Right atrium auricular region (tissue), 2 donors: ENCODE results near the gene SGF29. TPM values are rescaled to one million over a fixed set of nuclear protein-coding genes. Genes with fewer than 3 reads are reported as not detected.
A peak's percentile ranks its signal among the peaks of the same experiment; 100 is the strongest.
"Not testable (repeated sequence)": the region's sequence is repeated elsewhere in the genome, so short reads cannot be mapped to it uniquely, and the experiment has no call there.

Experiments used
- DNase-seq: peaks from one replicate; pipeline ENCODE4 v3.0.0-alpha.2; 2019; ENCODE audit warnings: low spot score
- H3K27ac ChIP-seq, 2 donors: fragments of 200-600 bp; sonication (generic); 1 replicate in 1 of 2; 2 replicates in 1 of 2; pipeline ENCODE4 v1.5.1; 2016 to 2019
- H3K27me3 ChIP-seq, 2 donors: fragments of 200-600 bp; sonication (generic); one replicate each; pipeline versions ENCODE4 v1.5.1 to v1.6.0; 2017 to 2019
- H3K36me3 ChIP-seq: fragments of 200-600 bp; sonication (generic); one replicate; pipeline ENCODE4 v1.5.1; 2016
- H3K4me1 ChIP-seq, 2 donors: fragments of 200-600 bp; sonication (generic); one replicate each; pipeline versions ENCODE4 v1.5.1 to v1.6.0; 2017 to 2019
- H3K4me3 ChIP-seq, 2 donors: fragments of 200-600 bp; sonication (generic); 1 replicate in 1 of 2; 2 replicates in 1 of 2; pipeline ENCODE4 v1.5.1; 2017 to 2019; ENCODE audit warnings: mild to moderate bottlenecking in 1 of 2, moderate library complexity in 1 of 2
- H3K9me3 ChIP-seq, 2 donors: fragments of 200-600 bp; sonication (generic); one replicate each; pipeline ENCODE4 v1.5.1; 2019
- total RNA-seq, 2 donors: library from RNA; depleted of rRNA; stranded (reverse); fragments of >200 nt; gene quantifications; one replicate each; pipeline ENCODE4 v1.1.0, GENCODE V29; 2016
- TF ChIP-seq, protein P1 (sequence below), 2 donors: fragments of 200-600 bp; sonication (generic); IDR thresholded peaks; one replicate each; pipeline ENCODE4 v1.5.1; 2019; ENCODE audit warnings: antibody characterized with exemption in 2 of 2

SGF29 gene
- total RNA-seq, 2 donors from 2014 or later: 14.2 to 21.8 TPM

DNA sequence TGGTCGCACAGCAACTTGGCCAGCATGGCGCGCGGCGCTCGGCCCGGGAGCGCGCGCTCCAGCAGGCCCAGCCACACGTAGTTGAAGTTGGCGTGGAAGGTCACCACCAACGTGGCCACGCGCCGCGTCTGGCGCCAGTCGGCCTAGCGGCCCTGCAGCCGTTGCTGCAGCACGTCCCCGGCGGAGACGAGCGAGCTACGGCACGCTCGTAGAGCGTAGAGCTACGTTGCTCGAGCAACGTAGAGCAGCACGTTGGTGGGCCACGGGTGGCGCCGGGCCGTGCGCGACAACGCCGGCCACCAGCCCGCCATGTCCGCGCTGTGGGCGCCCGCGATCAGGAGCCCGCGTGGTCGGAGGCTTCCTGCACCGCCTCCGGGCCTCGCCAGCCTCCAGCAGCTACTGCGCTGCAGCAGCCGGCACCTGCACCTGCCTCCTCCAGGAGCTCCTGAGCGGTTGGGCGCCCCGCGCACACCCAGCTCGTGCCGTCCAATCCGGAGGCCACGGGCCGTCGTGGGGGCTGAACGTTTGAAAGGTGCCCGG, 69.5 kb downstream of the SGF29 start:
- Histone ChIP-seq H3K27me3 (no peaks in the 10 kb centered on the region), H3K4me1 (peaks cover 0 to 7% of the 10 kb centered on the region in 2 donors), H3K27ac (peak overlapping the region; percentile 55 to 62), H3K36me3 (no peaks in the 10 kb centered on the region), H3K9me3 (no peaks in the 10 kb centered on the region), H3K4me3 (peak overlapping the region; percentile 37 to 60)
- no peak for DNase-seq
- TF ChIP-seq, protein P1, sequence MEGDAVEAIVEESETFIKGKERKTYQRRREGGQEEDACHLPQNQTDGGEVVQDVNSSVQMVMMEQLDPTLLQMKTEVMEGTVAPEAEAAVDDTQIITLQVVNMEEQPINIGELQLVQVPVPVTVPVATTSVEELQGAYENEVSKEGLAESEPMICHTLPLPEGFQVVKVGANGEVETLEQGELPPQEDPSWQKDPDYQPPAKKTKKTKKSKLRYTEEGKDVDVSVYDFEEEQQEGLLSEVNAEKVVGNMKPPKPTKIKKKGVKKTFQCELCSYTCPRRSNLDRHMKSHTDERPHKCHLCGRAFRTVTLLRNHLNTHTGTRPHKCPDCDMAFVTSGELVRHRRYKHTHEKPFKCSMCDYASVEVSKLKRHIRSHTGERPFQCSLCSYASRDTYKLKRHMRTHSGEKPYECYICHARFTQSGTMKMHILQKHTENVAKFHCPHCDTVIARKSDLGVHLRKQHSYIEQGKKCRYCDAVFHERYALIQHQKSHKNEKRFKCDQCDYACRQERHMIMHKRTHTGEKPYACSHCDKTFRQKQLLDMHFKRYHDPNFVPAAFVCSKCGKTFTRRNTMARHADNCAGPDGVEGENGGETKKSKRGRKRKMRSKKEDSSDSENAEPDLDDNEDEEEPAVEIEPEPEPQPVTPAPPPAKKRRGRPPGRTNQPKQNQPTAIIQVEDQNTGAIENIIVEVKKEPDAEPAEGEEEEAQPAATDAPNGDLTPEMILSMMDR (IDR thresholded peaks at IDR 0.05): no peak

DNA sequence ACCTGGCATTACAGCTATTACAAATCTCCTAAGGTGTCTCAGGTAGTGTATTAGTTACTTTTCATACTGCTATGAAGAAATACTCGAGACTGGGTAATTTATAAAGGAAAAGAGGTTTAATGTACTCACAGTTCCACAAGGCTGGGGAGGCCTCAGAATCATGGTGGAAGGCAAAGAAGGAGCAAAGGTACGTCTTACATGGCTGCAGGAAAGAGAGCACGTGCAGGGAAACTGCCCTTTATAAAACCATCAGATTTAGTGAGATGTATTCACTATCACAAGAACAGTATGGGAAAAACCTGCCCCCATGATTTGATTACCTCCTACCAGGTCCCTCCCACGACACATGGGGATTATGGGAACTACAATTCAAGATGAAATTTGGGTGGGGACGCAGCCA, 77.2 kb downstream of the SGF29 start:
- not testable (repeated sequence) for H3K4me1 ChIP-seq, H3K27me3 ChIP-seq, H3K36me3 ChIP-seq, H3K9me3 ChIP-seq, H3K27ac ChIP-seq, DNase-seq, H3K4me3 ChIP-seq

DNA sequence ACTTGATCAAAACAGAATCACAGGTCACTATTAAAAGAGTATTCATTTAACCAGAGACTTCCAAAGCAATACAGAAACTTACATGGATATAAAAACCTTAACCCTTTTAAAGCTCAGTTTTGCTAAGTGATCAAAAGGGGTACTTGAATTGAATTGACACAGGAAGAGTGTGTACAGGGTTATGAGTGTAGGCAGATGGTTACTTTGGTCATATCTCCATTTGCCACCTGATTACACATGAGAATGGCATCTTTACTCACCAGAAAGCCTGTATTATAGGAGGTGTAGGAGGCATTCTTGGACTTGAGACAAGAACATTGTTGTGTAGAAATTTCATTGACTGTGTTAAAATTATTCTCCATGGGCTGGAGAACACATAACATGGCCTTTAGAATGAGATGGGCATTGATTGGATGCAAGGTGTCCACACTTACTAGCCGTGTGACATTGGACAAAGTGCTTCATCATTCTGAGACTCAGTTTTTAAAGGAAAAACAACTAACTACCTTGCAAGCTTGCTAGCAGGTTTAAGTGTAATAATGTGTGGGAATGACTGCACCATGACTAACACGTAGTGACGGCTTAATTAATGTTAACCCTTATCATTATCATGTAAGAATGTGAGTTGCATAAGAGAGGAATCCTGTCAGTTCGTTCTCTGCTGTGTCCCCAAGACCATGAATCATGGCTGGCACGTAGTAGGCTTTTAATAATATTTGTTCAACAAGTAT, 82.5 kb downstream of the SGF29 start:
- H3K9me3 ChIP-seq, H3K36me3 ChIP-seq, DNase-seq, H3K27me3 ChIP-seq, H3K4me3 ChIP-seq, H3K27ac ChIP-seq, H3K4me1 ChIP-seq: not testable (repeated sequence)

DNA sequence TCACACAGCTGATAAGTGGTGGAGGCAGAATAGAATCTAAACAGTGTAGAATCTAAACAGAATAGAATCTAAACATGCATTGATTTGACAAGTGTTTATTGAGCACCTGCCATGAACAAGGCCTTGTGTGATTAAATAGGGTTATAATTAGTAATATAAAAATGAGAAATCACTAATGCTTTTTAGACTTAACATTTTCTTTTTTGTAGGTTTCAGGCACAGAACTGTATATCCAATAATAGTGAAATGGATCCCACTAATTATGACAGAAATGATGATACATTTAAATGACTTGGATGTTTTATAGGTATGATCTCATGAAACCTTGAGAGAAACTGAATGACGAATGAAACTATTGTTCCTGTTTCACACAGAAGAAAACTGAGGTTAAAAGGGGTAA, 84.0 kb downstream of the SGF29 start, which contains the start of gene NPIPB8:
Gene NPIPB8, plus strand, starts transcription at position 301 of the 400 bp plus-strand sequence. CDS start 296 bp downstream, outside the sequence.
- not testable (repeated sequence) for H3K9me3 ChIP-seq, H3K4me3 ChIP-seq, H3K27ac ChIP-seq, H3K4me1 ChIP-seq, H3K36me3 ChIP-seq, DNase-seq, H3K27me3 ChIP-seq

DNA sequence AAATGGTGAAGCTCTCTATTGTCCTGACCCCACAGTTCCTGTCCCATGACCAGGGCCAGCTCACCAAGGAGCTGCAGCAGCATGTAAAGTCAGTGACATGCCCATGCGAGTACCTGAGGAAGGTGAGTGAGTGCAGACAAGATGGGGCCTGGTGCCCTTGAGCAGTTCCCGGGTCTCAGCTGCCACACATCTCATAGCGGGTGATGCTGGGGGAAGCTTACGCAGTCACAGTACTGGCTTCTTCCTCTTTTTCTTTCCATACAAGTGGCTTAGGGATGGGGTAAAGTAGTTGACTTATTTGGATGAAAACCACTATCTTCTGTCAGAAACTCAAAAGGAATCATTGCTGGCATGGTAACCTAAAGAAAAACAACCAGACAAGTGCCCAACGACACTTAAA, 84.6 kb downstream of the SGF29 start:
- H3K4me3 ChIP-seq, H3K27ac ChIP-seq, DNase-seq, H3K36me3 ChIP-seq, H3K27me3 ChIP-seq, H3K4me1 ChIP-seq, H3K9me3 ChIP-seq: not testable (repeated sequence)

DNA sequence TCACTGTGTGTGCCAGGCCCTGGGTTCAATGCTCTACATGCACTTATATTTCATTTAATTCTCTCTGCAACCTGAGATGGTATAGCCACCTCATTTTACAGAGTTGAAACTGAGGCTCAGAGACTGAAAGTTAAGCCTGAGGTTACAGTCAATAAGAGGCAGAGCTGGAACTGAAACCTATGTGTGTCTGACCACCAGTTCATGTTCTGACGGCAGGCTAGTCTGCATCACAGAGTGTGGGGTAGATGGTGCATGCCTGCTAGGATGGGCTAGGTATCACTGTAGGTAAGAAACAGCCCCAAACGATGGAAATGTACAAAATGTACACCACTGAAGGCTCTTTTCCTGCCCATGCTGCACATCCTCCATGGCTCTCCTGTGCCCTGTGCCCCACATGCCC, 86.2 kb downstream of the SGF29 start:
- DNase-seq, H3K27ac ChIP-seq, H3K4me3 ChIP-seq, H3K9me3 ChIP-seq, H3K36me3 ChIP-seq, H3K27me3 ChIP-seq, H3K4me1 ChIP-seq: not testable (repeated sequence)

Other genes starting within 250 kb of the SGF29 start
- gene NPIPB6, start 190.4 kb upstream of the SGF29 start, total RNA-seq: 1 to 10 TPM in 1 of 2 donors, not detected in 1; 1.1 TPM
- 100 to 1,000 TPM in 1 of 2 donors, 10 to 100 TPM in 1; 89.0 to 124 TPM for gene EIF3CL, start 150.1 kb upstream of the SGF29 start, total RNA-seq
- not detected for gene NPIPB7, start 81.6 kb upstream of the SGF29 start, total RNA-seq
- gene CLN3, start 61.8 kb upstream of the SGF29 start, total RNA-seq: 10 to 100 TPM; 16.5 to 16.9 TPM
- gene APOBR, start 59.3 kb upstream of the SGF29 start, total RNA-seq: 1 to 10 TPM in 1 of 2 donors, under 1 TPM in 1; 0.78 to 2.0 TPM
- gene IL27, start 47.1 kb upstream of the SGF29 start, total RNA-seq: not detected
- 10 to 100 TPM; 12.4 to 26.9 TPM for gene NUPR1, start 14.9 kb upstream of the SGF29 start, total RNA-seq
- gene SULT1A2, start 43.1 kb downstream of the SGF29 start, total RNA-seq: 1 to 10 TPM; 1.9 to 2.7 TPM
- gene SULT1A1, start 56.1 kb downstream of the SGF29 start, total RNA-seq: 10 to 100 TPM; 37.9 to 38.1 TPM
- not detected for gene NPIPB8, start 84.1 kb downstream of the SGF29 start, total RNA-seq
- gene EIF3C, start 157.5 kb downstream of the SGF29 start, total RNA-seq: 100 to 1,000 TPM; 161 to 202 TPM
- under 1 TPM in 1 of 2 donors, not detected in 1; 0.70 TPM for gene NPIPB9, start 197.9 kb downstream of the SGF29 start, total RNA-seq